Neuronal stem cell (in vitro differentiated cells): ENCODE data around the gene ARHGAP35.

ENCODE experiments used
- DNase-seq: peaks from one replicate; pipeline ENCODE4 v3.0.0-alpha.2; 2013; ENCODE audit warnings: low spot score
- H2AFZ ChIP-seq: one replicate; pipeline ENCODE4 v1.6.1; 2013; ENCODE audit warnings: mild to moderate bottlenecking, low read length, inconsistent platforms
- H2AK5ac ChIP-seq: 2 replicates; pipeline ENCODE4 v1.6.1; 2013; ENCODE audit warnings: low read depth, mild to moderate bottlenecking, inconsistent platforms, low read length, moderate library complexity, mixed read lengths
- H2BK120ac ChIP-seq: 2 replicates; pipeline ENCODE4 v1.6.1; 2013; ENCODE audit warnings: low read depth, mild to moderate bottlenecking, inconsistent platforms, low read length, moderate library complexity, mixed read lengths
- H2BK12ac ChIP-seq: one replicate; pipeline ENCODE4 v1.6.1; 2013; ENCODE audit warnings: low read length, inconsistent platforms
- H2BK15ac ChIP-seq: 2 replicates; pipeline ENCODE4 v1.6.1; 2013; ENCODE audit warnings: mild to moderate bottlenecking, low read length, inconsistent platforms, mixed read lengths
- H2BK5ac ChIP-seq: one replicate; pipeline ENCODE4 v1.6.1; 2013; ENCODE audit warnings: inconsistent platforms, mild to moderate bottlenecking, low read length, moderate library complexity
- H3K14ac ChIP-seq: one replicate; pipeline ENCODE4 v1.6.1; 2013; ENCODE audit warnings: low read length, inconsistent platforms
- H3K18ac ChIP-seq: 2 replicates; pipeline ENCODE4 v1.6.1; 2013; ENCODE audit warnings: low read length, inconsistent platforms
- H3K23ac ChIP-seq: 2 replicates; pipeline ENCODE4 v1.6.1; 2013; ENCODE audit warnings: low read depth, mild to moderate bottlenecking, mixed read lengths, low read length, inconsistent platforms; ENCODE audit not compliant: poor library complexity
- H3K27ac ChIP-seq: replicated peaks from 3 replicates; pipeline ENCODE4 v1.5.1; 2013; ENCODE audit warnings: low read length, inconsistent platforms
- H3K27me3 ChIP-seq, 3 experiments: 2 replicates each; pipeline ENCODE4 v1.6.1; 2013; ENCODE audit warnings: low read length in 3 of 3, mild to moderate bottlenecking in 2 of 3, inconsistent platforms in 1 of 3, low read depth in 1 of 3, mixed read lengths in 1 of 3, moderate library complexity in 1 of 3; ENCODE audit not compliant: control insufficient read depth in 3 of 3, insufficient read depth in 3 of 3
- H3K36me3 ChIP-seq, 2 donors: replicated peaks in 1 of 2; 2 replicates each; pipeline ENCODE4 v1.6.1; 2013; ENCODE audit warnings: low read length in 2 of 2; ENCODE audit not compliant: control insufficient read depth in 2 of 2, insufficient read depth in 2 of 2
- H3K4ac ChIP-seq: 2 replicates; pipeline ENCODE4 v1.6.1; 2013; ENCODE audit warnings: inconsistent platforms, mild to moderate bottlenecking, low read length, moderate library complexity
- H3K4me1 ChIP-seq, 2 donors: 1 replicate in 1 of 2; 2 replicates in 1 of 2; pipeline ENCODE4 v1.6.1; 2013; ENCODE audit warnings: low read length in 2 of 2, low read depth in 1 of 2; ENCODE audit not compliant: control insufficient read depth in 2 of 2, insufficient read depth in 1 of 2
- H3K4me2 ChIP-seq: one replicate; pipeline ENCODE4 v1.6.1; 2013; ENCODE audit warnings: mild to moderate bottlenecking, low read length, inconsistent platforms; ENCODE audit not compliant: insufficient read depth, poor library complexity, severe bottlenecking
- H3K4me3 ChIP-seq, 2 donors: 2 replicates each; pipeline ENCODE4 v1.5.1; 2013; ENCODE audit warnings: low read length in 2 of 2, mild to moderate bottlenecking in 2 of 2, inconsistent platforms in 1 of 2, moderate library complexity in 1 of 2
- H3K79me1 ChIP-seq: one replicate; pipeline ENCODE4 v1.6.1; 2013; ENCODE audit warnings: low read depth, mild to moderate bottlenecking, inconsistent platforms, low read length, moderate library complexity
- H3K9ac ChIP-seq: one replicate; pipeline ENCODE4 v1.6.1; 2013; ENCODE audit warnings: mild to moderate bottlenecking, low read depth, low read length, inconsistent platforms; ENCODE audit not compliant: poor library complexity
- H3K9me3 ChIP-seq, 2 donors: replicated peaks in 1 of 2; 2 replicates each; pipeline versions ENCODE3 to v1.6.1; 2013; ENCODE audit warnings: low read length in 2 of 2, mild to moderate bottlenecking in 2 of 2, inconsistent platforms in 1 of 2, low read depth in 1 of 2, mixed read lengths in 1 of 2, moderate library complexity in 1 of 2; ENCODE audit not compliant: control insufficient read depth in 2 of 2, insufficient read depth in 1 of 2
- H4K8ac ChIP-seq: one replicate; pipeline ENCODE4 v1.6.1; 2013; ENCODE audit warnings: low read depth, mild to moderate bottlenecking, inconsistent platforms, low read length, moderate library complexity
- H4K91ac ChIP-seq: one replicate; pipeline ENCODE4 v1.6.1; 2013; ENCODE audit warnings: low read length, low read depth, mild to moderate bottlenecking, inconsistent platforms; ENCODE audit not compliant: poor library complexity
- WGBS, 2 donors: extraction: QIAGEN DNeasy Blood & Tissue Kit; methylation state at CpG; one replicate each; pipeline ENCODE4 v1.1.7; 2013; ENCODE audit warnings: missing lambda C conversion rate in 2 of 2, mixed read lengths in 1 of 2; ENCODE audit not compliant: insufficient read length in 2 of 2, insufficient replicate concordance in 1 of 2; ENCODE audit errors: extremely low coverage in 2 of 2; 5-methylcytosine and 5-hydroxymethylcytosine counted together

ARHGAP35 gene

DNA sequence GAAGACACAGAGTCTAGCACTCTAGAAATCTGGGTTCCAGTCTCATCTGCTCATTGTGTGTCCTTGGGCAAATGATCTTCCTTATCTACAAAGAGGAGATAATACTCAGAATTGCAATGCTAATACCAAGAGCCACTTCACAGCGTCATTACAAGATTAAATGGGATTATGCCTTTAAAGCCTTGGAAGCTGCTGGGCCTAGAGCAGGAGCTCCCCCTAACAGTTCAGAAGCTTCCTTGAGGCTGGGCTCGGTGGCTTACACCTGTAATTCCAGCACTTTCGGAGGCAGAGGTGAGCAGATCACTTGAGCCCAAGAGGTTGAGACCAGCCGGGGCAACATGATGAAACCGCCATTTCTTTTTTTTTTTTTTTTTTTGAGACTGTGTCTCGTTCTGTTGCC, 37.7 kb upstream of the ARHGAP35 start:
- Histone ChIP-seq H2BK15ac (no peak overlapping the region), H3K4ac (no peak overlapping the region), H3K23ac (no peak overlapping the region), H3K4me1 (peaks cover 5 to 16% of the 10 kb centered on the region in 2 donors), H3K4me2 (no peak overlapping the region), H3K9ac (no peak overlapping the region), H3K36me3 (no peaks in the 10 kb centered on the region), H3K14ac (no peak overlapping the region), H3K27ac (no peak overlapping the region), H3K4me3 (no peak overlapping the region), H3K27me3 (no peaks in the 10 kb centered on the region), H4K8ac (no peak overlapping the region), H2BK5ac (no peak overlapping the region), H3K9me3 (peaks cover 2 to 4% of the 10 kb centered on the region in 2 donors), H2AFZ (no peak overlapping the region), H2BK120ac (no peak overlapping the region), H2AK5ac (no peak overlapping the region), H2BK12ac (no peak overlapping the region), H4K91ac (no peak overlapping the region), H3K79me1 (no peaks in the 10 kb centered on the region), H3K18ac (no peak overlapping the region)
- no CpG with 5 or more reads among the region's 6 CpGs for WGBS, 2 donors
- DNase-seq = no peak

DNA sequence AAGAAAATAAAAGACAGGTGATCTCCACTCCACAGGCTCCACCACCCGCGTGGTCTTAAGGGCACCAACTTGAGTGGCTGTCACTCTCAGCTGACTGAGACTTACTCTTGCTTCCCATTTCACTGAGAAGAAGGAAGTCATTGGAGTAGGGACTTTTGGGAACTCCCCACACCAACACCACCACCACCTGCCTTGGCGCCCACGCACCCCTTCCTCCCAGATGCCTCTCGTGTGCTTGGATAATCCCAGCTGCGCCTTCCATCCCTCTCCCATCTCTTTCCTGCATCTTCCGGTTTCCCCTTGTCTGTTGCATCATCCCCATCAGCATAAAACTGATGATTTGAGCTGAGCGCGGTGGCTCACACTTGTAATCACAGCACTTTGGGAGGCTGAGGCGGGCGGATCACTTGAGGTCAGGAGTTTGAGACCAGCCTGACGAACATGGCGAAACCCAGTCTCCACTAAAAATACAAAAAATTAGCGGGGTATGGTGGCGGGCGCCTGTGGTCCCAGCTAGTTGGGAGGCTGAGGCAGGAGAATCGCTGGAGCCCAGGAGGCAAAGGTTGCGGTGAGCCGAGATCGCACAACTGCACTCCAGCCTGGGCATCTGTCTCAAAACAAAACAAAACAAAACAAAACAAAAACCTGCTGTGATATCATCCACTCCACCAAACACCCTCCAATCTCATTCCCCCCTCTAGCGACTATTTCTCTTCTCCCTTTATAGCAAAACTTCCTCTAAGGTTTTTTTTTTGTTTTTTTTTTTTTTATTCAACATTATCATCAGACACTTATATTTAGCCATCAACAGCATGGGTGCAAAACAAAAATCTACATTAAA, 35.7 kb upstream of the ARHGAP35 start:
- WGBS, 2 donors = no CpG with 5 or more reads among the region's 21 CpGs
- Histone ChIP-seq H3K18ac (peak overlapping the region; percentile 87), H3K27me3 (no peaks in the 10 kb centered on the region), H4K8ac (no peak overlapping the region), H3K14ac (no peak overlapping the region), H3K4me2 (no peak overlapping the region), H3K9ac (no peak overlapping the region), H3K27ac (no peak overlapping the region), H2AFZ (no peak overlapping the region), H2AK5ac (no peak overlapping the region), H2BK15ac (no peak overlapping the region), H4K91ac (no peak overlapping the region), H2BK5ac (no peak overlapping the region), H3K9me3 (peaks cover 0 to 4% of the 10 kb centered on the region in 2 donors), H3K23ac (peak overlapping the region; percentile 65), H3K4me1 (peaks cover 3 to 14% of the 10 kb centered on the region in 2 donors), H3K79me1 (no peaks in the 10 kb centered on the region), H2BK120ac (no peak overlapping the region), H3K36me3 (no peaks in the 10 kb centered on the region), H2BK12ac (no peak overlapping the region), H3K4ac (no peak overlapping the region), H3K4me3 (no peak overlapping the region)
- DNase-seq = no peak

DNA sequence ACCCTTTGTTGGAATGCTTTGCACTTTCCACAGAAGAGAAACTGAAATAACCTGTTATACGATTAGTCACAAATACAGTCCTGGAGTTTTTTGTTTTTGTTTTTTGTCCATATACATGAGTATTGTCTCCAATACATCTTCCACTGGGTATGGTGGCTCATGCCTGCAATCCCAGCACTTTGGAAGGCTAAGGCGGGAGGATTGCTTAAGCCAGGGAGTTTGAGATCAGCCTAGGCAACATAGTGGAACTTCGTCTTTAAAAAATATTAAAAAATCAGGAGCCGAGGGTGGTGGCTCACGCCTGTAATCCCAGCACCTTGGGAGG, 35.1 kb upstream of the ARHGAP35 start:
- no peak overlapping the region for H3K18ac ChIP-seq
- WGBS, 2 donors = no CpG with 5 or more reads among the region's 5 CpGs
- H3K9me3 ChIP-seq = peaks cover 0 to 4% of the 10 kb centered on the region in 2 donors
- H3K4me2 ChIP-seq = no peak overlapping the region
- H3K4me1 ChIP-seq = peaks cover 2 to 9% of the 10 kb centered on the region in 2 donors
- H2AK5ac ChIP-seq = no peak overlapping the region
- no peaks in the 10 kb centered on the region for H3K36me3 ChIP-seq
- H2BK120ac ChIP-seq = no peak overlapping the region
- no peak overlapping the region for H2AFZ ChIP-seq
- no peak overlapping the region for H3K14ac ChIP-seq
- no peak overlapping the region for H2BK5ac ChIP-seq
- H4K8ac ChIP-seq = no peak overlapping the region
- no peak overlapping the region for H3K4ac ChIP-seq
- H3K27ac ChIP-seq = no peak overlapping the region
- DNase-seq = no peak
- no peaks in the 10 kb centered on the region for H3K79me1 ChIP-seq
- no peak overlapping the region for H2BK15ac ChIP-seq
- no peak overlapping the region for H3K23ac ChIP-seq
- no peak overlapping the region for H3K4me3 ChIP-seq
- no peaks in the 10 kb centered on the region for H3K27me3 ChIP-seq
- no peak overlapping the region for H3K9ac ChIP-seq
- H2BK12ac ChIP-seq = no peak overlapping the region
- no peak overlapping the region for H4K91ac ChIP-seq

DNA sequence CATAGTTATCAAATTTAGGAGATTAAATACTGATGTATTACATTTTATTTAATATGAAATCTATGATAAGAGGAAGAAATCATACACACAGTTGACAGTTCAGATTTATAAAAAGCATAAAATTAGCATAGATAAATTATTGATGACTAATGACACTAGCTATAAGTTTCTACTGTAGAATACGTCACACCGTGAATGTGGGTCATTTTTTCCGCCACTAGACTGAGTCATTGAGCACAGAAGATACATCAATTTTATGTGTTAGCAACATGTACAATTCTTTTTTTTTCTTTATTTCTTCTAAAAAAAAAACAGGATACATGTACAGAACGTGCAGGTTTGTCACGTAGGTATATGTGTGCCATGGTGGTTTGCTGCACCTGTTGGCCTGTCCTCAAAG, 32.3 kb upstream of the ARHGAP35 start:
- no peak overlapping the region for H4K91ac ChIP-seq
- no CpG with 5 or more reads among the region's 5 CpGs for whole genome bisulfite sequencing, 2 donors

More for the DNA sequence above, 32.3 kb upstream of the ARHGAP35 start:
- H2BK12ac ChIP-seq = no peak overlapping the region
- DNase-seq = no peak
- H3K4me1 ChIP-seq = no peaks in the 10 kb centered on the region
- H3K4ac ChIP-seq = no peak overlapping the region
- no peak overlapping the region for H3K23ac ChIP-seq
- no peaks in the 10 kb centered on the region for H3K79me1 ChIP-seq
- H3K27me3 ChIP-seq = no peaks in the 10 kb centered on the region
- H2BK120ac ChIP-seq = no peak overlapping the region
- no peak overlapping the region for H2BK15ac ChIP-seq
- no peak overlapping the region for H3K18ac ChIP-seq
- no peak overlapping the region for H2AK5ac ChIP-seq
- H3K9me3 ChIP-seq = peaks cover 0 to 2% of the 10 kb centered on the region in 2 donors
- H3K36me3 ChIP-seq = no peaks in the 10 kb centered on the region
- H2BK5ac ChIP-seq = no peak overlapping the region
- H3K14ac ChIP-seq = no peak overlapping the region
- no peak overlapping the region for H3K9ac ChIP-seq
- no peak overlapping the region for H3K27ac ChIP-seq
- H4K8ac ChIP-seq = no peak overlapping the region
- H2AFZ ChIP-seq = no peak overlapping the region
- no peak overlapping the region for H3K4me2 ChIP-seq
- no peak overlapping the region for H3K4me3 ChIP-seq
